Ovary (tissue), 3 donors: ENCODE data around the gene CDH23.

ENCODE experiments used
- CTCF ChIP-seq, 3 donors: fragments of 450-650 bp in 2 of 3; fragments of 200-600 bp in 1 of 3; IDR thresholded peaks; one replicate each; pipeline versions ENCODE4 v1.5.1 to v1.8.0; 2016 to 2022; ENCODE audit warnings: antibody characterized with exemption in 3 of 3, mild to moderate bottlenecking in 1 of 3
- POLR2A ChIP-seq: fragments of 450-650 bp; IDR thresholded peaks from one replicate; pipeline ENCODE4 v1.6.1; 2017; ENCODE audit warnings: antibody characterized with exemption, mild to moderate bottlenecking, moderate library complexity
- donor health status: DM: no; HTN: no; CAD: no.

GRCh38 chr10:71802235-71802634 lies 405.5 kb downstream of the CDH23 start:
- no peak for TF ChIP-seq POLR2A
- no peak for TF ChIP-seq CTCF (IDR thresholded peaks at IDR 0.05)
